Epithelial cell of proximal tubule (primary cell): ENCODE results near the gene MKS1. TPM values are rescaled to one million over a fixed set of nuclear protein-coding genes. Genes with fewer than 3 reads are reported as not detected.

Experiments
- DNase-seq: peaks from one replicate; pipeline ENCODE4 v3.0.0-alpha.2; 2011; ENCODE audit warnings: low read depth
- H3K4me3 ChIP-seq: 2 replicates; pipeline ENCODE4 v1.5.1; 2011; ENCODE audit warnings: low read depth, mild to moderate bottlenecking, low read length
- CTCF ChIP-seq: conservative IDR thresholded peaks from 2 replicates; pipeline ENCODE4 v1.5.1; 2012; ENCODE audit warnings: low read depth, mild to moderate bottlenecking, low read length
- total RNA-seq: library from RNA; depleted of rRNA; stranded (reverse); fragments of >200 nt; gene quantifications from 2 replicates; pipeline ENCODE4 v1.2.3, GENCODE V29; 2015

The MKS1 gene
- total RNA-seq: 10.9 and 16.1 TPM in 2 replicates

- peak within 1 kb of the TSS; percentile 64 for H3K4me3 ChIP-seq
- no peak for DNase-seq
- TF ChIP-seq CTCF: peak; percentile 54
Observed at GRCh38 chr17:58219007-58219788, at the start of gene MKS1. TSS of gene MKS1 (minus strand) at chr17:58219255. CDS start at chr17:58219230, 25 bp downstream.

GRCh38 chr17:58268326-58268725 is 49.3 kb upstream of the MKS1 start:
- no peak for TF ChIP-seq CTCF

GRCh38 chr17:58267347-58268324 is 48.6 kb upstream of the MKS1 start:
- no peak for TF ChIP-seq CTCF
- H3K4me3 ChIP-seq: no peak overlapping the region
- no peak for DNase-seq

More at GRCh38 chr17:58268326-58268725, 49.3 kb upstream of the MKS1 start:
- no peak for DNase-seq
- H3K4me3 ChIP-seq: no peak overlapping the region

GRCh38 chr17:58265902-58266875 is 47.1 kb upstream of the MKS1 start:
- TF ChIP-seq CTCF: no peak
- no peak for DNase-seq
- H3K4me3 ChIP-seq: no peak overlapping the region

- H3K4me3 ChIP-seq: no peak overlapping the region
Observed at GRCh38 chr17:58265271-58265670, 46.2 kb upstream of the MKS1 start.

More at GRCh38 chr17:58265271-58265670, 46.2 kb upstream of the MKS1 start:
- TF ChIP-seq CTCF: no peak
- DNase-seq: no peak
